ELR (cell line): ENCODE results near the gene FOSL1.

Experiments used
- DNase-seq: peaks from one replicate; pipeline ENCODE4 v3.0.0-alpha.2; 2015; ENCODE audit warnings: low read depth

FOSL1 gene

DNA sequence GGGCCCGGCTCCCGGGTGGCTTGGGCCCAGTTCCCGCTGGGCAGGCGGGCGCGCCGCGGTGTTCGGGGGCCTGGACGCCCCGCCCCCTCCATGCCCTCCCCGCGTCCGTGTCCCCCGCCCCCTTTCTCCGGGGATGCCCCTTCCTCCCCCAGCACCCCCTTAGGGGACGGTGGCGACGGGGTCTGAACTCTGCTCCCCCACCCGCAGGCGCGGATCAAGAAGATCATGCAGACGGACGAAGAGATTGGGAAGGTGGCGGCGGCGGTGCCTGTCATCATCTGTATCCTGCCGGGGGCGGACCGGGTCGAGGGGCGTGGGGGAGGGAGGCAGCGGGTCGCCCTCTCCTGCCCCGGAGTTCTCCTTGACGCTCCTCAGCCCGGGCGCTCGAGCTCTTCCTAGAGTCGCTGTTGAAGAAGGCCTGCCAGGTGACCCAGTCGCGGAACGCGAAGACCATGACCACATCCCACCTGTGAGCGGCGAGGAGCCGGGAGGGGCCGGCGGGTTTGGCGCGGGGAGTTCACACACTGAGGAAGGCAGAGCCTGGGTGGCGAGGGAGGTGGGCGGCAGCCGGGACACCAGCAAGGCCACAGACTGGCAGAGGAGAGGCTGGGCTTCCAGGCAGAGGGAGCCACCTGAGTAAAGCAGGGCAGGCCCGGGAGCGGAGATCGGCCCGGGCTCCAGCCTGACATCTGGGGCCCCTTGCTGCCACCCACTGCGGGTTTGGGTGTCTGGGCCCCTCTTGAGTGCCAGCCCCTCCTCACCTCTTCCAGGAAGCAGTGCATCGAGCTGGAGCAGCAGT, 19.6 kb upstream of the FOSL1 start:
- DNase-seq = peak; percentile 58

DNA sequence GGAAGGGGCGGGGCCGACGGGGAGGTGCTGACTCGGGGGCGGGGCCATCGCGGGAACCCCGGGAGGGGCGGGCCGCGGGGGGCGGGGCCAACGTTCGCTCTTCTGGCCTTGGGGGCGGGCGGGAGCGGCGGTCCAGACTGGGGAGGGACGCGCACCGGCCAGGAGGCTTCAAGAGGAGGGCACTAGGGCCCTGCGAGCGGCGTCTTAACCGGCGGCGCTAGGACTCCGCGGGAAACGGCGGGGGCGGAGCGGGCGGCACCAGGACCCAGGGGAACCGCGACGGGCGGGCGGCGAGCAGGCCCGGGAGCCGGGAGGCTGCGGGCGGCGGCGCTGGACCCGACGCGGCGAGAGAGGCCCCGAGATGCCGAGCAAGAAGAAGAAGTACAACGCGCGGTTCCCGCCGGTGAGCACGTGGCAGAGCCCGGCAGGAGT, 19.0 kb upstream of the FOSL1 start, which contains the start of gene DRAP1:
TSS of gene DRAP1 (plus strand) at position 286 of the 432 bp plus-strand sequence. CDS start at position 362, 76 bp downstream.
- peak; percentile 98 for DNase-seq

- peak; percentile 63 for DNase-seq
These were observed 18.3 kb upstream of the FOSL1 start, which contains the start of gene C11orf68 for GRCh38 chr11:65918211-65919140. TSS of gene C11orf68 (minus strand) at chr11:65919062. CDS start at chr11:65919031, 31 bp downstream.

DNA sequence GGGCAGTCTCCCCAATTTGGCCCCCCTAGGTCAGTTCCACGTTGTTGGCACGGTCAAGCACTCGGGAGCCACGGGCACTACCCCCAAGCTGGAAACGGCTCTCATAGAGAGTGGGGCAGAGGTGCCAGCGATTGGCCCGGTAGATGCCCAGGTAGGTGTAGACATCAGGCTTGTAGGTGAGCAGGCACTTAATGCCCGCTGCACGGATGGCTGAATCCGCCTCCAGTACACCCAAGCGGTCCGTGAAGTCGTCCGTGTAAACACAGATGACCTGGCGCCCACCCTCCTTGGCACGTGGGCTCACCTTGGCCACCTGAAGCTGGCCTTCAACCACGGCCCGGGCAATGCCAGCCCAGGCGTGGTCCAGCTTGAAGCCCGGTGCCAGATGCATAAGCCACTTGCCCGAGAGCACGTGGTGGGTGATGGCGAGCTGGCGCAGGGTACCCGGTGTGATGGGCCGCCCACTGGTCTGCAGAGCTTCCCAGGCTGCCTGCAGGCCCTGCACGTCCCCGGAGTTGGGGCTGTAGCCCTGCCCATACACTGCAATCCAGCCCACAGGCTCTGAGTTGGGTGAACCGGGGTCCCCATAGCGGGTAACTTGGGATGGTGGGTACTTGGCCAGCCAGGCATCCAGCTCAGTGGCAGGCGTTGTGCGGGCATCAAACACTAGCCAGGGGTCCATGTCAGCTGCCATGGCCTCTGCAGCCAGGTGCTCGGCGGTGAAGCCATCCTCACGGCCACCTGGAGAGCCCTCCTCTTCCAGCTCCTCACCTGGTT, 17.4 kb upstream of the FOSL1 start:
- DNase-seq = peak; percentile 20

- DNase-seq = peak; percentile 36
These were observed 16.9 kb upstream of the FOSL1 start for GRCh38 chr11:65917077-65917433.

DNA sequence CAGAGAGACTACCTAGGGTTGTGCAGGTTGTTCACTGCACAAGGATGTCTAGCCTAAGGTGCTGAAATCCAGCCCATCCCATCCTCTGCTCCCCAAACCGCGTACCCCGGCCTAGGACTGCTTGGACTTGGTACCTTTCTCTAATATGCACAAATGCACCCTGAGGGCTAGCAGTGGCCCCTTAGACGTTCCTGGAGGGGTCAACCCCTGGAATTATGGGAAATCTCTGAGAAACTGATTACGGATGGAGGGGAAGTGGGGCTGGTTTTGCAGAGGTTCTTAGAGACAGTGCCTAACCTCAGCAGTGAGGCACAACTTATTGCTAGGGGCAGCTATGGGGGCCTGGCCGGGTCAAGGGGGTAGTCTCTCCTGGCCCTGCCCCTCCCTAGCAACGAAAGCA, 16.2 kb upstream of the FOSL1 start:
- DNase-seq = no peak

- DNase-seq = peak; percentile 100
These were observed 15.6 kb upstream of the FOSL1 start for GRCh38 chr11:65915821-65916251.

- peak; percentile 56 for DNase-seq
These were observed 15.1 kb upstream of the FOSL1 start for GRCh38 chr11:65915101-65915820.

- peak; percentile 97 for DNase-seq
These were observed 12.7 kb upstream of the FOSL1 start for GRCh38 chr11:65912845-65913244.

DNA sequence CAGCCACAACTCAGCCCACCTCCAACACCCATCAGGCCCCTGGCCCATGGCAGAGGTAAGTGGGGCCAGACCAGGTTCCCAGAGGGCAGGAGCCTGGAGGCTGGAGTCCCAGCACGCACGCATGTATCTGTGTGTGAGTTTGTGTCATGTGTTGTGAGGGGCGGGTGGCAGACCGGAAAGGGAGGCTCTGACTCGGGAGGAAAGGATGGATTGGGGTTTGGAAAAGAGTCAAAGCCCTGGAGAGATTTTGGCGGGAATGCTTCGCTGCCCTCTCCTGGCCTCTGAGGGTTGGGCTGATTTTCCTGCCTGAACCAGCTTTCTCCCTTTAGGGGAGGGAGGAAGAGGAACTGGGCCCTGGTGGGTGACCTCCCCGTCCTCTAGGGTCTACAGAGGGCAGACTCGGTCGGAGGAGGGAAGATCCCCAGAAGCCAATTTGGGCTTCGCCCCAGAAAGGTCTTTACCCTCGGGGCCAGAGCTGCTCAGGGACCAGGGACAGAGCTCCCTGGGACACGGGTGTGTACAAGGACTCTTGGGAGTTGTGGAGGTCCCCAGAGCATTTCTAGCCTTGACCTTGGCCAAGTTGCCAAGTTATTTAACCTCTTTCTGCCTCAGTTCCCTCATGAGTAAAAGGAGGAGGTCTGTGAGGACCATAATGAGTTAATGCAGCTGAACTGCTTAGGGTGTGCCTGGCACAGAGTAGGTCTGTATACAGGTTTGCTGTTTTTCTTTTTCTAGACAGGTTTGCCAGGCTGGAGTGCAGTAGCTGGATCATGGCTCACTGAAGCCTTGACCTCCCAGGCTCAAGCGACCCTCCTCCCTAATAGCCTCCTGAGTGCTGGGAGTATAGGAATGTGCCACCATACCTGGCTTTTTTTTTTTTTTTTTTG, 11.7 kb upstream of the FOSL1 start:
- peak; percentile 99 for DNase-seq

GRCh38 chr11:65907878-65908277, 7.7 kb upstream of the FOSL1 start:
- DNase-seq = no peak

DNA sequence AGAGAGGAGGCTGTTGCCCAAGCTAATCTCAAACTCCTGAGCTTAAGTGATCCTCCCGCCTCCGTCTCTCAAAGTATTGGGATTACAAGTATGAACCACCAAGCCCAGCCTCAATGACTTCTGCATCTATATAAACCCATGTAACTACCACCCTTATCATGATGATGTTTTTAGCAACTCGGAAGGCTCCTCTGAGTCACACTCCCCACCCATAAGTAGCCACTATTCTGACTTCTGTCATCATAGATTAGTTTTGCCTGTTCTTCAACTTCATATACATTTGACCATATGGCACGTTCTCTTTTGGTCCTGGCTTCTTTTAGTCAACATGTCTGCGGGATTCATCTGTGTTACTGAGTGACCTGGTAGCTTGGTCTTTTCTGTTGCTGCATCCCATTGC, 6.4 kb upstream of the FOSL1 start:
- DNase-seq = peak; percentile 55

DNA sequence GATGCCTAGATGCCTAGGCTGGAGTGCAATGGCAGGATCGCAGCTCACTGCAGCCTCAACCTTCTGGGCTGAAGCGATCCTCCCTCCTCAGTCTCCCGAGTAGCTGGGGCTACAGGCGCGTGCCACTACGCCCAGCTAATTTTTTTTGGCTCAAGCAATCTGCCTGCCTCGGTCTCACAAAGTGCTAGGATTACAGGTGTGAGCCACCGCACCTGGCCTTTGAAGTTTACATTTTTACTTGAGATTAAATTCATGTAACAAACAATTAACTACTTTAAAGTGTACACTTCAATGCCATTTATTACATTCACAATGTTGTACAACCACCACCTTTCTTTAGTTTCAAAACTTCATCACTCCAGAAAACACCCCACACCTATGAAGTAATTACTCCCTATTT, 3.5 kb upstream of the FOSL1 start:
- no peak for DNase-seq

GRCh38 chr11:65903068-65903481, 2.9 kb upstream of the FOSL1 start:
- DNase-seq = peak; percentile 99

DNA sequence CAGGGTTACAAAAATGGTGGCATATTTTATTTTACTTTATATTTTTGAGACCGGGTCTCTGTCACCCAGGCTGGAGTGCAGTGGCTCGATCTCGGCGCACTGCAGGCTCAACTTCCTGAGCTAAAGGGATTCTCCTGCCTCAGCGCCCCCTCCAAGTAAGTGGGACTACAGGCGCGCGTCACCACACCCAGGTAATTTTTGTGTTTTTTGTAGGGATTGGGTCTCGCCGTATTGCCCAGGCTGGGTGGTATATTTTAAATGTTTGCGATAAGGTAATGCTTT, 652 bp upstream of the FOSL1 start:
- DNase-seq = no peak

GRCh38 chr11:65899356-65900124, 648 bp downstream of the FOSL1 start:
- DNase-seq = peak; percentile 91

DNA sequence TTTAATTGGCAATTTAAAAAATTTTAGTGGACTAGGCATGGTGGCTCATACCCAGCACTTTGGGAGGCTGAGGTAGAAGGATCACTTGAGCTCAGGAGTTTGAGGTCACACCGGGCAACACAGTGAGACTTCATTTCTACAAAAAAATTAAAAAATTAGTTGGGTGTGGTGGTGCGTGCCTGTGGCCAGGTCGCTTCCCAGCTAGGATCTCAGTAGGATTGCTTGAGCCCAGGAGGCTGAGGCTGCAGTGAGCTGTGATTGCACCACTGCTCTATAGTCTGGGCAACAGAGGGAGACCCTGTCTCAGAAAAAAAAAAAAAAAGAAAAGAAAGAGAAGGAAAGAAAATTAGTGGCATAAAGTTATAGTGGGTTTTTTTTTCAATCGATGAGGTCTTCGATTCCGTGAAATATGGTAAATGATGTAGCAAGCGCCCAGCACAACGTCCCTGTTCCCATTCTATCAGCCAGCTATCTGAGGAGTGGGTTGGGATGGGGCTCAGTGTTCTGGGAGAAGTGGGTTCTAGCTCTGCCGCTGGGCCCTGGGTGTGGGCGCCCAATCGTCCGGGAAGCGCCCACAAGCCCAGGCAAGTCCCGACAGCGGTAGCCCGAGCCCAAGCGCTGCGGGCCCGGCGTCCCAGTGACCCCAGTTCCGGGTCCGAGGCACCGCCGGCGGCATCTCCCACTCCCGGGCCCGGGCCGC, 1.4 kb downstream of the FOSL1 start:
- DNase-seq = no peak

DNA sequence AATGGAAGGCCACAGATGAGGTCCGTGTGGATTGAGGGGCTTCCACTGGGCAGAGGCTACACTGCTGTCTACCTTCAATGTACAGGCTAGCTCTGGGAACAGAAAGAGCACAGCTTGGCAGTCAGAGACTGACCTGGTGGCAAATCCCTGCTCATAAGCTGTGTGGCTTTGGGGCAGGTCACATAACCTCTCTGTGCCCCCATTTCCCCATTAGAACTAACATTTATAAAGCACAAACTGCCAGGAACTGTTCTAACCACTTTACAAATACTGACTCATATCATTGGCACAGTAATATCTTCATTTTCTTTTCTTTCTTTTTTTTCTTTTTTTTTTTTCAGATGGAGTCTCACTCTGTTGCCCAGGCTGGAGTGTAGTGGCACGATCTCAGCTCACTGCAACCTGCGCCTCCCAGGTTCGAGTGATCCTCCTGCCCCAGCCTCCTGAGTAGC, 3.1 kb downstream of the FOSL1 start:
- peak; percentile 39 for DNase-seq
